WTC11 (cell line): Measurements from ENCODE around the gene CCDC136.

Experiments
- ATF3 ChIP-seq: sonication (generic); formaldehyde crosslinking; conservative IDR thresholded peaks from 2 replicates; pipeline ENCODE4 v1.8.1; 2022; ENCODE audit warnings: mild to moderate bottlenecking, missing genetic modification reagents
- CTCF ChIP-seq: fragments of 200-600 bp; IDR thresholded peaks from 2 replicates; pipeline ENCODE4 v1.8.0; 2022; ENCODE audit warnings: antibody characterized with exemption
- ESRRA ChIP-seq: sonication (generic); formaldehyde crosslinking; IDR thresholded peaks from 2 replicates; pipeline ENCODE4 v1.8.1; 2022; ENCODE audit warnings: mild to moderate bottlenecking, missing genetic modification reagents, borderline replicate concordance
- GABPB1 ChIP-seq: sonication (generic); formaldehyde crosslinking; IDR thresholded peaks from 2 replicates; pipeline ENCODE4 v1.8.1; 2023; ENCODE audit warnings: mild to moderate bottlenecking, missing genetic modification reagents
- KAT7 ChIP-seq: sonication (generic); formaldehyde crosslinking; IDR thresholded peaks from 2 replicates; pipeline ENCODE4 v1.8.1; 2023; ENCODE audit warnings: missing genetic modification reagents, mild to moderate bottlenecking, borderline replicate concordance
- MAX ChIP-seq: sonication (generic); formaldehyde crosslinking; IDR thresholded peaks from 2 replicates; pipeline ENCODE4 v1.8.0; 2022; ENCODE audit warnings: mild to moderate bottlenecking, missing genetic modification reagents
- SMAD3 ChIP-seq: sonication (generic); formaldehyde crosslinking; IDR thresholded peaks from 2 replicates; pipeline ENCODE4 v1.8.0; 2022; ENCODE audit warnings: missing genetic modification reagents, mild to moderate bottlenecking, borderline replicate concordance
- STAT6 ChIP-seq: sonication (generic); formaldehyde crosslinking; conservative IDR thresholded peaks from 2 replicates; pipeline ENCODE4 v1.8.1; 2023; ENCODE audit warnings: mild to moderate bottlenecking, low read depth, missing genetic modification reagents, moderate library complexity
- ZNF232 ChIP-seq: sonication (generic); formaldehyde crosslinking; IDR thresholded peaks from 2 replicates; pipeline ENCODE4 v1.8.0; 2022; ENCODE audit warnings: mild to moderate bottlenecking, missing genetic modification reagents
- ZNF263 ChIP-seq: sonication (generic); formaldehyde crosslinking; IDR thresholded peaks from 2 replicates; pipeline ENCODE4 v1.8.1; 2022; ENCODE audit warnings: low read depth, mild to moderate bottlenecking, moderate library complexity, missing genetic modification reagents
- ZNF416 ChIP-seq: fragments of 250-450 bp; sonication (Bioruptor Pico); IDR thresholded peaks from 2 replicates; pipeline ENCODE4 v1.9.0; 2021; ENCODE audit warnings: mild to moderate bottlenecking, inconsistent platforms
- ZNF425 ChIP-seq: fragments of 250-450 bp; sonication (Bioruptor Pico); conservative IDR thresholded peaks from 2 replicates; pipeline ENCODE4 v1.9.0; 2021; ENCODE audit warnings: mild to moderate bottlenecking

- no peak for TF ChIP-seq CTCF
- no peak for TF ChIP-seq GABPB1
- TF ChIP-seq ZNF425 (CRISPR knock-in tag), result no peak
- no peak for TF ChIP-seq ZNF416
- TF ChIP-seq ATF3 (CRISPR knock-in tag), result no peak
- no peak for TF ChIP-seq MAX
- TF ChIP-seq SMAD3 (CRISPR knock-in tag), result no peak
- no peak for TF ChIP-seq ZNF263 (CRISPR knock-in tag)
- no peak for TF ChIP-seq KAT7 (CRISPR knock-in tag)
- no peak for TF ChIP-seq STAT6 (CRISPR knock-in tag)
- no peak for TF ChIP-seq ESRRA (CRISPR knock-in tag)
- TF ChIP-seq ZNF232 (CRISPR knock-in tag), result no peak
These were observed 56.0 kb downstream of the CCDC136 start for GRCh38 chr7:128847721-128848211.
